Neural progenitor cell (in vitro differentiated cells): Measurements from ENCODE around the gene NOP14.

Experiments
- EZH2 ChIP-seq: fragments of 200-600 bp; sonication (generic); IDR thresholded peaks from 2 replicates; pipeline ENCODE4 v1.6.1; 2017; ENCODE audit warnings: antibody characterized with exemption, mild to moderate bottlenecking, moderate library complexity
- EZH2phosphoT487 ChIP-seq: fragments of 200-600 bp; sonication (generic); IDR thresholded peaks from 2 replicates; pipeline ENCODE4 v1.6.1; 2017; ENCODE audit warnings: antibody characterized with exemption
- TF ChIP-seq, protein P1 (sequence below): fragments of 200-600 bp; sonication (generic); IDR thresholded peaks from 2 replicates; pipeline ENCODE4 v1.5.1; 2017; ENCODE audit warnings: antibody characterized with exemption, mild to moderate bottlenecking

DNA sequence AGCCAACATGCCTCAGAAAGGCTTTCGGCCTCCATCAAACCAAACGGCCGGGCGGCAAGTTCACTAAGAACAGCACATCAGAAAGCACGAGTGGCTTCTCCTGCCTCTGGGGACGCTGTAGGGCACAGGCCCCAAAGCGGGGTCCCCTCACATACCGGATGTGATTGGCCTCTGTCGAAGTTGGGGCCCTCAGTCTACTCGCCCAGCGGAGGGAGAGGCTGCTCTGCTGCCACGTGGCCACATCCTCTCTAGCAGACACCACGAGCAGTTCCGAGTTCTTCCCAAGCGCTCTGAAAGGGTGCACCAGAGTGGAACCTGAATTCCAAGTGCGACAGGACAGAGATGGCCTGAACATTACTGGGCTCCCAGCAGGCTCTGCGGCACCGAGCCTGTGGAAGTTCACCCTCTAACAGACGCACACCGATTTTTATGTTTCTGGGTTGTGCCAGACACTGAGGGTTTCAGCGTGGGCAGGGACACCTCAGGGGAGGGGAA is 21.1 kb downstream of the NOP14 start:
- no peak for TF ChIP-seq EZH2
- TF ChIP-seq, protein P1, sequence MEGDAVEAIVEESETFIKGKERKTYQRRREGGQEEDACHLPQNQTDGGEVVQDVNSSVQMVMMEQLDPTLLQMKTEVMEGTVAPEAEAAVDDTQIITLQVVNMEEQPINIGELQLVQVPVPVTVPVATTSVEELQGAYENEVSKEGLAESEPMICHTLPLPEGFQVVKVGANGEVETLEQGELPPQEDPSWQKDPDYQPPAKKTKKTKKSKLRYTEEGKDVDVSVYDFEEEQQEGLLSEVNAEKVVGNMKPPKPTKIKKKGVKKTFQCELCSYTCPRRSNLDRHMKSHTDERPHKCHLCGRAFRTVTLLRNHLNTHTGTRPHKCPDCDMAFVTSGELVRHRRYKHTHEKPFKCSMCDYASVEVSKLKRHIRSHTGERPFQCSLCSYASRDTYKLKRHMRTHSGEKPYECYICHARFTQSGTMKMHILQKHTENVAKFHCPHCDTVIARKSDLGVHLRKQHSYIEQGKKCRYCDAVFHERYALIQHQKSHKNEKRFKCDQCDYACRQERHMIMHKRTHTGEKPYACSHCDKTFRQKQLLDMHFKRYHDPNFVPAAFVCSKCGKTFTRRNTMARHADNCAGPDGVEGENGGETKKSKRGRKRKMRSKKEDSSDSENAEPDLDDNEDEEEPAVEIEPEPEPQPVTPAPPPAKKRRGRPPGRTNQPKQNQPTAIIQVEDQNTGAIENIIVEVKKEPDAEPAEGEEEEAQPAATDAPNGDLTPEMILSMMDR: no peak
- TF ChIP-seq EZH2phosphoT487: no peak
